Activated T-cell treated with anti-CD3 and anti-CD28 coated beads for 48 hours (primary cell): ENCODE results near the gene STK39.

ENCODE experiments used
- DNase-seq: peaks from one replicate; pipeline ENCODE4 v3.0.0-alpha.2; 2020; ENCODE audit warnings: low read depth

STK39 gene

GRCh38 chr2:167908786-167909185 lies 338.6 kb downstream of the STK39 start:
- no peak for DNase-seq

GRCh38 chr2:167905668-167906067 lies 341.7 kb downstream of the STK39 start:
- no peak for DNase-seq
